Smooth muscle cell (in vitro differentiated cells): ENCODE results near the gene RIPK3. TPM values are rescaled to one million over a fixed set of nuclear protein-coding genes. Genes with fewer than 3 reads are reported as not detected.

ENCODE experiments used
- DNase-seq: peaks from one replicate; lab custom pipeline; 2025; ENCODE audit not compliant: unreplicated experiment; lab: John Stamatoyannopoulos, UW
- H2AFZ ChIP-seq: fragments of 200-600 bp; sonication (generic); 2 replicates; pipeline ENCODE4 v1.6.0; 2016; ENCODE audit warnings: antibody characterized with exemption, low read depth, mild to moderate bottlenecking
- H3F3A ChIP-seq: fragments of 200-600 bp; sonication (generic); 2 replicates; pipeline ENCODE4 v1.6.0; 2017; ENCODE audit warnings: antibody characterized with exemption, low read depth
- H3K27ac ChIP-seq: fragments of 200-600 bp; sonication (generic); 2 replicates; pipeline ENCODE4 v1.5.1; 2016; ENCODE audit warnings: low read depth, mild to moderate bottlenecking
- H3K27me3 ChIP-seq: fragments of 200-600 bp; sonication (generic); 2 replicates; pipeline ENCODE4 v1.6.1; 2016; ENCODE audit warnings: low read depth, mild to moderate bottlenecking
- H3K36me3 ChIP-seq: fragments of 200-600 bp; sonication (generic); 2 replicates; pipeline ENCODE4 v1.5.1; 2016; ENCODE audit warnings: low read depth
- H3K4me1 ChIP-seq: fragments of 200-600 bp; sonication (generic); 2 replicates; pipeline ENCODE4 v1.5.1; 2016; ENCODE audit warnings: low read depth
- H3K4me2 ChIP-seq: fragments of 200-600 bp; sonication (generic); 2 replicates; pipeline ENCODE4 v1.6.0; 2016; ENCODE audit warnings: mild to moderate bottlenecking
- H3K4me3 ChIP-seq: fragments of 200-600 bp; sonication (generic); 2 replicates; pipeline ENCODE4 v1.5.1; 2016; ENCODE audit warnings: mild to moderate bottlenecking
- H3K79me2 ChIP-seq: fragments of 200-600 bp; sonication (generic); 2 replicates; pipeline ENCODE4 v1.6.0; 2016; ENCODE audit warnings: low read depth, mild to moderate bottlenecking
- H3K9ac ChIP-seq: fragments of 200-600 bp; sonication (generic); 2 replicates; pipeline ENCODE4 v1.6.0; 2016; ENCODE audit warnings: low read depth
- H3K9me3 ChIP-seq: fragments of 200-600 bp; sonication (generic); replicated peaks from 2 replicates; pipeline ENCODE4 v1.5.1; 2016; ENCODE audit warnings: low read depth
- H4K20me1 ChIP-seq: fragments of 200-600 bp; sonication (generic); 2 replicates; pipeline ENCODE4 v1.6.0; 2016; ENCODE audit warnings: low read depth
- CTCF ChIP-seq: fragments of 200-600 bp; sonication (generic); IDR thresholded peaks from 2 replicates; pipeline ENCODE4 v1.5.1; 2017; ENCODE audit warnings: borderline replicate concordance, mild to moderate bottlenecking, antibody characterized with exemption; ENCODE audit not compliant: insufficient read depth, poor library complexity, severe bottlenecking
- WGBS: methylation state at CpG from one replicate; pipeline ENCODE4 v1.1.7; 2016; ENCODE audit warnings: low lambda C conversion rate; 5-methylcytosine and 5-hydroxymethylcytosine counted together
- polyA plus RNA-seq: library from polyadenylated mRNA; unstranded; fragments of >200 nt; fragmentation: Nextera tagmentation; extraction: Ambion mirVana; gene quantifications from 2 replicates; pipeline ENCODE4 v1.2.1, GENCODE V29; 2016
- total RNA-seq: library from RNA; depleted of rRNA; stranded (reverse); fragments of >200 nt; gene quantifications from 2 replicates; pipeline ENCODE4 v1.2.3, GENCODE V29; 2014

The RIPK3 gene
- total and polyA plus RNA-seq, 2 experiments from 2014 or later: 1.3 TPM; not detected in 1

GRCh38 chr14:24312736-24313507 lies 26.9 kb downstream of the RIPK3 start:
- Histone ChIP-seq H3K9ac (no peak overlapping the region), H3K4me3 (no peak overlapping the region), H3K79me2 (no peaks in the 10 kb centered on the region), H3K9me3 (no peaks in the 10 kb centered on the region), H4K20me1 (no peaks in the 10 kb centered on the region), H2AFZ (no peak overlapping the region), H3K27me3 (no peaks in the 10 kb centered on the region), H3K4me2 (no peak overlapping the region), H3F3A (no peaks in the 10 kb centered on the region), H3K36me3 (no peaks in the 10 kb centered on the region), H3K27ac (no peak overlapping the region), H3K4me1 (no peaks in the 10 kb centered on the region)
- no peak for TF ChIP-seq CTCF
- DNase-seq: no peak
- 96% methylated on average over 9 of the region's 9 CpGs for WGBS

GRCh38 chr14:24311837-24312615 lies 27.8 kb downstream of the RIPK3 start:
- Histone ChIP-seq H3K27me3 (no peaks in the 10 kb centered on the region), H3K4me3 (no peak overlapping the region), H3K79me2 (no peaks in the 10 kb centered on the region), H3F3A (no peaks in the 10 kb centered on the region), H3K9me3 (no peaks in the 10 kb centered on the region), H3K9ac (no peak overlapping the region), H3K36me3 (no peaks in the 10 kb centered on the region), H3K4me1 (no peaks in the 10 kb centered on the region), H3K27ac (no peak overlapping the region), H3K4me2 (no peak overlapping the region), H4K20me1 (no peaks in the 10 kb centered on the region), H2AFZ (no peak overlapping the region)
- TF ChIP-seq CTCF: no peak
- no peak for DNase-seq
- WGBS: 100% methylated on average over 1 of the region's 1 CpG

- Histone ChIP-seq H4K20me1 (no peaks in the 10 kb centered on the region), H3K4me1 (no peaks in the 10 kb centered on the region), H3K9me3 (no peaks in the 10 kb centered on the region), H3K4me2 (no peak within 1 kb of the TSS), H2AFZ (no peak within 1 kb of the TSS), H3F3A (no peaks in the 10 kb centered on the region), H3K4me3 (no peak within 1 kb of the TSS), H3K27me3 (no peaks in the 10 kb centered on the region), H3K79me2 (no peaks in the 10 kb centered on the region), H3K36me3 (no peaks in the 10 kb centered on the region), H3K9ac (no peak within 1 kb of the TSS), H3K27ac (no peak within 1 kb of the TSS)
- TF ChIP-seq CTCF: no peak
- DNase-seq: no peak
- WGBS: 98% methylated on average over 78 of the region's 99 CpGs
Observed at GRCh38 chr14:24310646-24311604, 28.9 kb downstream of the RIPK3 start, which contains the start of gene LTB4R. LTB4R (plus strand) TSS chr14:24311502; CDS start chr14:24315652, 4,150 bp downstream.
